Stimulated activated CD8-positive, alpha-beta memory T cell treated with anti-CD3 and anti-CD28 coated beads, Interleukin-12 subunit alpha, Interleukin-12 subunit beta, amount 100 ng/mL, for 24 hours (primary cell): ENCODE data around the gene KLHDC4.
"Not testable (repeated sequence)": the region's sequence is repeated elsewhere in the genome, so short reads cannot be mapped to it uniquely, and the experiment has no call there.

Source experiments
- DNase-seq: peaks from one replicate; pipeline ENCODE4 v3.0.0-alpha.2; 2020; ENCODE audit errors: extremely low read depth

Gene KLHDC4

DNA sequence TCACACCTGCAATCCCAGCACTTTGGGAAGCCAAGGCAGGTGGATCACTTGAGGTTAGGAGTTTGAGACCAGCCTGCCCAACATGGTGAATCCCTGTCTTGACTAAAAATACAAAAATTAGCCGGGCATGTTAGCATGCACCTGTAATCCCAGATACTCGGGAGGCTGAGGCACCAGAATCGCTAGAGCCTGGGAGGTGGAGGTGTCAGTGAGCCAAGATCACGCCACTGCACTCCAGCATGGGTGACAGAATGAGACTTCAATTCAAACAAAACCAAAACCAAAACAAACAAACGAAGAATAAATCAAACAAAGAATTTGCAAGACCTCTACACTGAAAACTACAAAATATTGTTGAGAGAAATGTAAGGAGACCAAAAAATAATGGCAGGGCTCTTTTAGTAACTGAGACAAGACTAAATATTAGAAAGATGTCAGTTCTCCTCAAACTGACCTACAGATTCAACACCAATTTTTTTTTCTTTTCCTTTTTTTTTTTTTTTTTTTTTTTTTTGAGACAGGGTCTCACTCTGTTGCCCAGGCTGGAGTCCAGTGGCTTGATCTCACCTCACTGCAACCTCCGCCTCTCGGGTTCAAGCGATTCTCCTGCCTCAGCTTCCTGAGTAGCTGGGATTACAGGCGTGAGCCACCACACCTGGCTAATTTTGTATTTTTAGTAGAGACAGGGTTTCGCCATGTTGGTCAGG lies 23.1 kb upstream of the KLHDC4 start:
- DNase-seq: not testable (repeated sequence)

- DNase-seq: not testable (repeated sequence)
Measured at GRCh38 chr16:87787451-87788091, 21.8 kb upstream of the KLHDC4 start.

GRCh38 chr16:87784812-87785211 lies 19.0 kb upstream of the KLHDC4 start:
- no peak for DNase-seq

- DNase-seq: no peak
Measured at GRCh38 chr16:87782033-87782432, 16.2 kb upstream of the KLHDC4 start.

DNA sequence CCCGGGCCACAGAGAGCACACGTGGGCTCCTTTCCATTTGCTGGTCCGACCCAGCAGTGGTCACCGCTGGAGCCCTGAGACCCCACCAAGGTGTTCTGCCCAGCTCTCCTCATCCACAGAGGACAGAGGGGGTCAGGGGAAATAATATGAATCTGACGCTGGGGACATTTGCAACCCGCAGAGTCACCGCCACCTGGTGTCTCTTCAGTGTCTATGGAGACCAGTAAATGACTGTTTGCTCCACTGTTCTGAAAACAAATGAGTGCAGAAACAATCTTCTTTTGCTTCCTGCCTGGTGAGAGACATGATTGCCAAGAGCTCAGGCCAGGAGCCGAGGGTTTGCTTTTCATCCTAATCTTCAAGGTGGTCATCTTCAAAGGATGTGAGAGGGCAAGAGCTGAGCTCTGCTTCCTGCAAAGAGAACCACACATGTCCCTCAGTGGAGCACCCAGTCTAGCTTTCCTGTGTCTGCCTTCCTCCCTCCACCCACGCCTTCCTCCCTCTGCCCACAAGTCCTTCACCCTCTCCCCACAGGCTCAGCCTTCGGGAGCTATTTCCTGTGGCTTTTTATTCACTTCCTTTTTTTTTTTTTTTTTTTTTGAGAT lies 14.7 kb upstream of the KLHDC4 start:
- peak; percentile 20 for DNase-seq

GRCh38 chr16:87778830-87779579 lies 13.2 kb upstream of the KLHDC4 start:
- peak; percentile 80 for DNase-seq

DNA sequence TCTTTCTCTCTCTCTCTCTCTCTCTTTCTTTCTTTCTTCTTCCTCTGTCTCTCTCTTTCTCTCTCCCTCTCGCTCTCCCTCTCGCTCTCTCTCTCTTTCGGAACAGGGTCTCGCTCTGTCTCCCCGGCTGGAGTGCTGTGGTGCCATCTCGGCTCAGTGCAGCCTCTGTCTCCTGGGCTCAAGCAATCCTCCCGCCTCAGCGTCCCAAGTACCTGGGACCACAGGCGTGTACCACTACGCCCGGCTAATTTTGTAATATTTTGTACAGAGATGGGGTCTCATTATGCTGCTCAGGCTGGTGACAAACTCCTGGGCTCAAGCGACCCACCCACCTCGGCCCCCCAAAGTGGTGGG lies 12.7 kb upstream of the KLHDC4 start:
- DNase-seq: no peak

DNA sequence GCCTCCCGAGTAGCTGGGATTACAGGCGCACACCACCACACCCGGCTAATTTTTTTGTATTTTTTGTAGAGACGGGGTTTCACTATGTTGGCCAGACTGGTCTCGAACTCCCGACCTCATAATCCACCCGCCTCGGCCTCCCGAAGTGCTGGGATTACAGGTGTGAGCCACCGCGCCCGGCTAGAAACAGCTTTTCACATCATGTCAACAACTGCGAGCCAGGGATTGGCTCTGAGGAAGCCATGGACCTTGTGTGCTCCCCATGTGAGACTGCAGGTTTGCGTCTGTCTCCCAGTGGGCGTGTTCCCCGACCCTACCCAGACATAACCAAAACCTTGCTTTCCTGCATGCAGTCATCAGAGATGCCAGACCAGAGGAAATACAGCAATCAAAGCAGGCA lies 8.1 kb upstream of the KLHDC4 start:
- not testable (repeated sequence) for DNase-seq

DNA sequence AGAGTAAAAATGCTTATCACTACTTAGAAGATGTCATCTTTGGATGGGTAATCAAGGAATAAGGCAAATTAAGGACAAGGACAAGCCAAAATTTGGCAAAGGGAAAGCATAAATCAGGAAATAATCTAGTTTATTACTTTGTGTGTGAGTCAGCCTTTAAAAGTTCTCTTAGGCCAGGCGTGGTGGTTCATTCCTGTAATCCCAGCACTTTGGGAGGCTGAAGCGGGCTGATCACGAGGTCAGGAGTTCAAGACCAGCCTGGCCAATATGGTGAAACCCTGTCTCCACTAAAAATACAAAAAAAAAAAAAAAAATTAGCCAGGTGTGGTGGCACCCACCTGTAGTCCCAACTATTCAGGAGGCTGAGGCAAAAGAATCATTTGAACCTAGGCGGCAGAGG lies 1.7 kb upstream of the KLHDC4 start:
- DNase-seq: not testable (repeated sequence)

GRCh38 chr16:87766485-87766797 lies 655 bp upstream of the KLHDC4 start:
- DNase-seq: no peak

GRCh38 chr16:87765473-87765775 lies 362 bp downstream of the KLHDC4 start:
- peak; percentile 21 for DNase-seq

- DNase-seq: no peak
Measured at GRCh38 chr16:87764600-87765472, 950 bp downstream of the KLHDC4 start.

- DNase-seq: no peak
Measured at GRCh38 chr16:87762620-87763019, 3.2 kb downstream of the KLHDC4 start.

DNA sequence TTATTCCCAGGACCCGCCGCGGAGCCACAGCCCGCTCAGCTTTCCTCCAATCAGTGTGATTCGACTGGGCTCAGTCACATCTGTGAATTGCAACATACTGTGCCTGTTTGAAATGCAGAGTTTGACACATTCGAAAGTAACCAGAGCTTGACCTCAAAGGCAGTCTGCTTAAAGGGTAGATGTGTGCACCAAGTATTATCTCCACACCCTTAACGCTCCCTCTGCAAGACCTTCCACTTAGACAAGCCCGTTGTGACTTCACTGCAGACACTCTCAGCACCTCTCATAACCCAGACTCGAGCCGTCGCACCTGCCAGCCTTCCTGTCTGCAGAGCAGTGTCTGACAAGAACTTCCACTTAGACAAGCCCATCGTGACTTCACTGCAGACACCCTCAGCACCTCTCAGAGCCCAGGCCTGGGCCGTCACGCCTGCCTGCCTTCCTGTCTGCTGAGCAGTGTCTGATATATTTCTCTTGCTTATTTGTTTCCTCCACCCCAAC lies 3.7 kb downstream of the KLHDC4 start:
- DNase-seq: no peak

DNA sequence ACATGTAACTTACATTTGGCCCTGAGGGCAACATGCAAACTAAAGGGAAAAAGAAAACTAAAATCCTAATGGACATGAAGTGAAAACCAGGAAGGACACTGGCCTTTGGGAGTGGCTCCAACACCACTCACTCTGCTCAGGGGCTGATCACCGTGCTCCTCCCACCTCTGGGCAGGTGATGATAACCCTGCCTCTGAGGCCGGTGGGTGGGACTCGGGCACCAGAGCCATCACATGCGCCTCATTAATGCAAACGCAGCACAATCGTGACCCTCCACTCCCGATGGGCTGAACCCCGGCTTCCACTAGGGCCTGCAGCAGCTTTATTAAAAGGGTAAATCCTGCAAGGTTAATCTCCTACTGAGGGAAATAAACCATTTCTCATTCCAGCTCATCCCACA lies 4.7 kb downstream of the KLHDC4 start:
- DNase-seq: no peak

- DNase-seq: no peak
Measured at GRCh38 chr16:87757841-87758426, 7.9 kb downstream of the KLHDC4 start.

DNA sequence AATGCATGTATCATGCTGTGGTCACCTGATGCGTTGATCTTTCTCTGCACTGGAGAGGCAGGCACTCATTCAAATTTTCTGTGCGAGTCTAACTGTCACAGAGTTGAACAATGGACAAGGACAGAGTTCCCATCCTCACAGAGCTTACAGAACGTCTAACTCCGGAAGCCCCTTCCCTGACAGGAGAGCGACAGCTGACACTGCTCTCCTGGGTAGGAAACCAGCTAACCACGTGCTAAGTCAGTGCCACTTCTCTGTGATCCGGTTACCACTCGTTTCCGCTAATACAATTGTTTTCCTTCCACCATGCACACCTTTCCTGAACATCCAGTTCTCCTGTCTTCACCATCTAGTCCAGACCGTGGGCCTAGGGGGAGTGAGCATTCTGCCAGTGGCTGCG lies 11.3 kb downstream of the KLHDC4 start:
- DNase-seq: no peak

GRCh38 chr16:87747626-87748414 lies 18.0 kb downstream of the KLHDC4 start:
- DNase-seq: no peak

DNA sequence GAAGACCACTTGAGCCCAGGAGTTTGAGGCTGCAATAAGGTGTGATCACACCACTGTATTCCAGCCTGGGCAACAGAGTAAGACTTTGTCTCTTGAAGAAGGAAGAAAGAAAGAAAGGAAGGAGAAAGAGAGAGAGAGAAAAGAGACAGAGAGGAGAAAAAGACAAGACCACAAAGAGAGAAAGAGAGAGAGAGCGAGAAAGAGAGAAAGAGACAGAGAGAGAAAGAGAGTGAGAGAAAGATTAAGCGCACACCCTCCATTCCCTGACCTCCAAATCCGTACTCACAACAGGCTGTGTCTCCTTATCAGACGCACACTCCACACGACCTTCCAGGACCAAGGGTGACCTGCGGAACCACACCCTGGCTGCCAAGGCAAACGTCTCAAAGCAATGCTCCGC lies 19.6 kb downstream of the KLHDC4 start:
- no peak for DNase-seq

DNA sequence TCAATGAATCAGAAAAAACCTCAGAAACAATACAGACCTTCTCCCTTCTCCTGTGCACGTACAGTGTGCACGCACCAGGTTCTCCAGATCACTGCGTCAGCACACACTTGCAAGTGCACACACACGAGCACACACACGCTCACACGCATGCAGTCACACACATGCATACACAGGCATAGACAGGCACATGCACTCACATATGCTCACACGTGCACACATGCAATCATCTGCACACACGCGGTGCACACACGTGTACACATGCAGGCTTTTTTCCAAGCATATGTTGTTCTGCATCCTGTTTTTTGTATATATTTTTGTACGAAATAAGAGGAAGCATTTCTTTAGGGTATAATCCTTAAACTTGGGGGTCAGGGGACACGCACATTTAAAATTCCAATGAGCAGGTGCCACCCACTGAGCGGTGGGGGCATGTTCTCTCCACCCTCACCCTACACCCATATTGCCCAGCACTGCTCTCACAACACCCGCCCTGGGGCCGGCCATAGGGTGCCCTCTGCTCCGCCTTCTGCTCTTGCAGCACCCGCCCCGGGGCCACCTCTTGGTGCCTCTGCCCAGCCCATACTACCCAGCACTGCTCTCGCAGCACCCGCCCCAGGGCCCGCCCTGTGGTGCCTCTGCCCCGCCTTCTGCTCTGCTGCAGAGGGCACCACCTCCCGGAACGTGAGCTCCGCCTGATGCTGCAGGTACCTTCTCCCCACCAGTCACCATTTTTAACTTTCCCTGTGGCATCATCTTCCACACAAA lies 20.9 kb downstream of the KLHDC4 start:
- DNase-seq: no peak
